ENCODE results near the gene PRORP.

GRCh38 chr14:35078082-35078481, 44.3 kb upstream of the PRORP start:
- TF ChIP-seq POLR2A (IDR thresholded peaks at IDR 0.05; ENCODE audit: low read depth, low read length), result no peak
- no peak for TF ChIP-seq CTCF (IDR thresholded peaks at IDR 0.05; ENCODE audit: extremely low read depth in 1 of 2, insufficient read depth in 1 of 2, low read depth in 1 of 2, low read length in 2 of 2)
- no peak for TF ChIP-seq GATA2 (IDR thresholded peaks at IDR 0.05; ENCODE audit: insufficient read depth, insufficient read length, low read depth, low read length)
- TF ChIP-seq POLR2AphosphoS5 (IDR thresholded peaks at IDR 0.05; ENCODE audit: insufficient read depth, low read depth, low read length), result no peak
- TF ChIP-seq MYC (IDR thresholded peaks at IDR 0.05; ENCODE audit: low read depth, low read length), result no peak
